ELF-1 (cell line): ENCODE results near the gene SNCA.

Experiments used
- DNase-seq: peaks from one replicate; pipeline ENCODE4 v3.0.0-alpha.2; 2016; ENCODE audit warnings: low read depth, low spot score

The SNCA gene

GRCh38 chr4:89836897-89837384 lies at the start of gene SNCA:
Gene SNCA (minus strand): TSS chr4:89837161. CDS start chr4:89835667, 1,494 bp downstream.
- peak; percentile 48 for DNase-seq

GRCh38 chr4:89879215-89879614 lies 42.3 kb upstream of the SNCA start:
- DNase-seq, result no peak

- no peak for DNase-seq
These were observed 41.6 kb upstream of the SNCA start for GRCh38 chr4:89878611-89879010.

GRCh38 chr4:89876548-89876947 lies 39.6 kb upstream of the SNCA start:
- DNase-seq, result no peak

GRCh38 chr4:89871211-89871610 lies 34.2 kb upstream of the SNCA start:
- no peak for DNase-seq

GRCh38 chr4:89868999-89869589 lies 32.1 kb upstream of the SNCA start:
- DNase-seq, result no peak

GRCh38 chr4:89868276-89868675 lies 31.3 kb upstream of the SNCA start:
- DNase-seq, result no peak

- no peak for DNase-seq
These were observed 26.6 kb upstream of the SNCA start for GRCh38 chr4:89863533-89863932.

GRCh38 chr4:89860971-89861370 lies 24.0 kb upstream of the SNCA start:
- peak; percentile 7 for DNase-seq

GRCh38 chr4:89855236-89855635 lies 18.3 kb upstream of the SNCA start:
- DNase-seq, result no peak

- DNase-seq, result no peak
These were observed 10.8 kb upstream of the SNCA start for GRCh38 chr4:89847571-89848325.

- DNase-seq, result no peak
These were observed 2.6 kb upstream of the SNCA start for GRCh38 chr4:89839558-89839957.

GRCh38 chr4:89837993-89838390 lies 1.0 kb upstream of the SNCA start:
- DNase-seq, result peak; percentile 7

- peak; percentile 18 for DNase-seq
These were observed 528 bp upstream of the SNCA start for GRCh38 chr4:89837385-89837992.

- DNase-seq, result peak; percentile 1
These were observed 773 bp downstream of the SNCA start for GRCh38 chr4:89836031-89836745.

- DNase-seq, result no peak
These were observed 1.5 kb downstream of the SNCA start for GRCh38 chr4:89835413-89835812.

GRCh38 chr4:89834486-89835209 lies 2.3 kb downstream of the SNCA start:
- DNase-seq, result no peak

- DNase-seq, result no peak
These were observed 7.4 kb downstream of the SNCA start for GRCh38 chr4:89829470-89830138.

- DNase-seq, result no peak
These were observed 13.5 kb downstream of the SNCA start for GRCh38 chr4:89823416-89823815.

- no peak for DNase-seq
These were observed 15.3 kb downstream of the SNCA start for GRCh38 chr4:89821612-89822011.

GRCh38 chr4:89820010-89820409 lies 17.0 kb downstream of the SNCA start:
- DNase-seq, result no peak
